ENCODE data around the gene ZNF385A.

- TF ChIP-seq CTCF (IDR thresholded peaks at IDR 0.05) (no peak), POLR2AphosphoS5 (IDR thresholded peaks at IDR 0.05) (no peak), POLR2A (IDR thresholded peaks at IDR 0.05) (no peak)
Observed at GRCh38 chr12:54417712-54418440, 33.3 kb upstream of the ZNF385A start.
